Small intestine (tissue), 7 donors: ENCODE data around the gene HES2. TPM values are rescaled to one million over a fixed set of nuclear protein-coding genes. Genes with fewer than 3 reads are reported as not detected.

Experiments used
- DNase-seq, 2 donors: peaks; one replicate each; pipeline versions ENCODE4 v3.0.0 to v3.0.0-alpha.2; 2013
- FAIRE-seq: peaks from 2 replicates; lab custom pipeline; 2012; peaks lifted over from hg19 to GRCh38; lab: Jason Lieb, UNC
- H3K27ac ChIP-seq, 3 donors: one replicate each; pipeline ENCODE4 v1.5.1; 2013; ENCODE audit warnings: low read length in 2 of 3, mild to moderate bottlenecking in 2 of 3, control low read depth in 1 of 3, inconsistent platforms in 1 of 3, low read depth in 1 of 3, moderate library complexity in 1 of 3
- H3K27me3 ChIP-seq, 3 donors: one replicate each; pipeline ENCODE4 v1.6.1; 2013; ENCODE audit warnings: low read length in 3 of 3, inconsistent platforms in 1 of 3; ENCODE audit not compliant: control insufficient read depth in 3 of 3, insufficient read depth in 3 of 3
- H3K36me3 ChIP-seq, 3 donors: one replicate each; pipeline ENCODE4 v1.6.1; 2013; ENCODE audit warnings: low read length in 3 of 3, inconsistent platforms in 1 of 3, low read depth in 1 of 3, mild to moderate bottlenecking in 1 of 3, moderate library complexity in 1 of 3; ENCODE audit not compliant: control insufficient read depth in 3 of 3, insufficient read depth in 2 of 3
- H3K4me1 ChIP-seq, 3 donors: one replicate each; pipeline ENCODE4 v1.6.1; 2013; ENCODE audit warnings: low read length in 2 of 3, inconsistent platforms in 1 of 3, low read depth in 1 of 3, mild to moderate bottlenecking in 1 of 3, moderate library complexity in 1 of 3; ENCODE audit not compliant: control insufficient read depth in 3 of 3, insufficient read depth in 2 of 3
- H3K4me3 ChIP-seq, 3 donors: one replicate each; pipeline ENCODE4 v1.5.1; 2013; ENCODE audit warnings: low read length in 3 of 3, control low read depth in 1 of 3, inconsistent platforms in 1 of 3, low read depth in 1 of 3, mild to moderate bottlenecking in 1 of 3, moderate library complexity in 1 of 3
- H3K9me3 ChIP-seq, 2 donors: one replicate each; pipeline ENCODE4 v1.6.1; 2013; ENCODE audit warnings: low read depth in 1 of 2, low read length in 1 of 2; ENCODE audit not compliant: control insufficient read depth in 2 of 2, insufficient read depth in 1 of 2
- WGBS, 3 donors: extraction: QIAGEN DNeasy Blood & Tissue Kit; methylation state at CpG; one replicate each; pipeline ENCODE4 v1.1.7; 2013; 5-methylcytosine and 5-hydroxymethylcytosine counted together
- polyA plus RNA-seq, 4 donors: library from polyadenylated mRNA; stranded (reverse) in 3 of 4; unstranded in 1 of 4; fragments of 200-250 nt in 3 of 4; fragments of 120-200 nt in 1 of 4; gene quantifications; one replicate each; pipeline versions ENCODE4 v1.2.1 to v1.2.3, GENCODE V29; 2013
- donor health status: healthy with polysubstance abuse.
- donor health status: control.
- donor health status: control.
- donor health status: Bipolar disorder and iron deficiency.
- donor health status: healthy.

HES2 gene
- polyA plus RNA-seq, 4 donors, result 0.55 to 2.2 (median 1.6) TPM

GRCh38 chr1:6420454-6421042, 829 bp upstream of the HES2 start:
- Histone ChIP-seq H3K27ac (no peak overlapping the region), H3K9me3 (no peaks in the 10 kb centered on the region), H3K4me1 (peaks cover 4 to 34% (median 5%) of the 10 kb centered on the region in 3 donors), H3K4me3 (peak overlapping the region in 1 of 3 donors; percentile 7), H3K27me3 (peaks cover 7 to 87% (median 55%) of the 10 kb centered on the region in 3 donors), H3K36me3 (no peaks in the 10 kb centered on the region)
- DNase-seq, result peak; percentile 37 to 60
- no peak for FAIRE-seq
- WGBS, 3 donors, result 3 to 8% (median 6%) methylated on average over 42 to 44 of the region's 44 CpGs

GRCh38 chr1:6419397-6419803, 319 bp downstream of the HES2 start:
- FAIRE-seq, result no peak
- 0 to 5% (median 3%) methylated on average over 8 to 48 of the region's 48 CpGs for WGBS, 3 donors
- Histone ChIP-seq H3K36me3 (no peaks in the 10 kb centered on the region), H3K4me3 (peak overlapping the region in 2 of 3 donors; percentile 22 to 44), H3K27me3 (peaks cover 7 to 83% (median 55%) of the 10 kb centered on the region in 3 donors), H3K9me3 (no peaks in the 10 kb centered on the region), H3K4me1 (peaks cover 5 to 45% (median 7%) of the 10 kb centered on the region in 3 donors), H3K27ac (no peak overlapping the region)
- no peak for DNase-seq

GRCh38 chr1:6418668-6419396, 887 bp downstream of the HES2 start:
- H3K27ac ChIP-seq, result no peak overlapping the region
- 2 to 8% (median 8%) methylated on average over 49 to 69 of the region's 69 CpGs for WGBS, 3 donors
- no peak for FAIRE-seq
- H3K27me3 ChIP-seq, result peaks cover 7 to 80% (median 49%) of the 10 kb centered on the region in 3 donors
- H3K4me1 ChIP-seq, result peaks cover 2 to 44% (median 7%) of the 10 kb centered on the region in 3 donors
- no peaks in the 10 kb centered on the region for H3K9me3 ChIP-seq
- H3K36me3 ChIP-seq, result no peaks in the 10 kb centered on the region
- peak overlapping the region in 2 of 3 donors; percentile 22 to 44 for H3K4me3 ChIP-seq
- peak; percentile 56 to 59 for DNase-seq

GRCh38 chr1:6417961-6418667, 1.6 kb downstream of the HES2 start:
- H3K27ac ChIP-seq, result no peak overlapping the region
- H3K27me3 ChIP-seq, result peaks cover 7 to 73% (median 44%) of the 10 kb centered on the region in 3 donors
- no peaks in the 10 kb centered on the region for H3K36me3 ChIP-seq
- peaks cover 2 to 40% (median 7%) of the 10 kb centered on the region in 3 donors for H3K4me1 ChIP-seq
- no peaks in the 10 kb centered on the region for H3K9me3 ChIP-seq
- peak in 1 of 2 donors; percentile 54 for DNase-seq
- 53 to 60% (median 60%) methylated on average over 8 of the region's 8 CpGs for WGBS, 3 donors
- no peak for FAIRE-seq
- peak overlapping the region in 1 of 3 donors; percentile 1 for H3K4me3 ChIP-seq

- Histone ChIP-seq H3K27me3 (peaks cover 7 to 62% (median 40%) of the 10 kb centered on the region in 3 donors), H3K4me3 (no peak overlapping the region), H3K4me1 (peaks cover 2 to 40% (median 7%) of the 10 kb centered on the region in 3 donors), H3K9me3 (no peaks in the 10 kb centered on the region), H3K36me3 (no peaks in the 10 kb centered on the region), H3K27ac (no peak overlapping the region)
- DNase-seq (no peak), FAIRE-seq (no peak)
- 82 to 93% (median 90%) methylated on average over 5 of the region's 5 CpGs for WGBS, 3 donors
Measured at GRCh38 chr1:6416906-6417305, 2.8 kb downstream of the HES2 start.

- FAIRE-seq (no peak), DNase-seq (no peak)
- Histone ChIP-seq H3K4me3 (no peak overlapping the region), H3K27ac (no peak overlapping the region), H3K36me3 (no peaks in the 10 kb centered on the region), H3K4me1 (peaks cover 2 to 40% (median 7%) of the 10 kb centered on the region in 3 donors), H3K9me3 (no peaks in the 10 kb centered on the region), H3K27me3 (peaks cover 7 to 56% (median 39%) of the 10 kb centered on the region in 3 donors)
- WGBS, 3 donors, result 74 to 76% (median 75%) methylated on average over 8 of the region's 8 CpGs
Measured at GRCh38 chr1:6416295-6416656, 3.4 kb downstream of the HES2 start.

GRCh38 chr1:6414881-6415626, 4.7 kb downstream of the HES2 start:
- H3K27me3 ChIP-seq, result peaks cover 3 to 44% (median 30%) of the 10 kb centered on the region in 3 donors
- 15 to 40% (median 25%) methylated on average over 17 of the region's 17 CpGs for WGBS, 3 donors
- no peaks in the 10 kb centered on the region for H3K9me3 ChIP-seq
- peaks cover 2 to 32% (median 6%) of the 10 kb centered on the region in 3 donors for H3K4me1 ChIP-seq
- FAIRE-seq, result no peak
- DNase-seq, result peak; percentile 38 to 83
- H3K4me3 ChIP-seq, result no peak overlapping the region
- peak overlapping the region in 1 of 3 donors; percentile 22 for H3K27ac ChIP-seq
- no peaks in the 10 kb centered on the region for H3K36me3 ChIP-seq
